C1 segment of cervical spinal cord (tissue), 14 donors: ENCODE results near the gene P4HB.

Experiments
- DNase-seq, 14 donors: peaks; one replicate each; lab custom pipeline; 2025; lab: John Stamatoyannopoulos, UW

Gene P4HB

DNA sequence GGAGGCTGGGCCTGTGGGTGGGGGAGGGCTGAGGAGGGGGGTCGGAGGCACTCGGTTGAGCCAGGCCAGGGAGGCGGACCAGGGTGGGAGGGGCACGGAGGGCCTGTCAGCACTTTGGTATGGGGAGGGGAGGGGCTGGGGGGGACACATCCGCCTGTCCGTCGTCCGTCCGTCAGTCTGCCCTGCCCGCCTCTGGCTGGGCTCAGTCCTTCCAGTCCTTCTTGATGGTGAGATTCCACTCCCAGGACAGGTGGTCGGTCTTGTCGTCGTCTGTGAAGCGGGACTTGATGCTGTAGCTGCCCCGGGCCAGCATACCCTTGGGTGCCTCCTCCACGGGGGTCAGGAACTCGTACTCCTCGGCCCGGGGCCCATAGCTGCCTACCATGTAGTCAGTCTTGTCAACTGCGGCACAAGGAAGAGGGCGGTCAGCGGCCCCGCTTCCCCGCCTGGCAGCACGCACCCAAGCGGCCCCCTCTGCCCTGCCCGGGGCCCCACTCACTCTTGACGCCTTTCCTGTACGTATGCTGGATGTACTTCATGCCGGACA is 8.4 kb upstream of the P4HB start:
- DNase-seq = no peak

DNA sequence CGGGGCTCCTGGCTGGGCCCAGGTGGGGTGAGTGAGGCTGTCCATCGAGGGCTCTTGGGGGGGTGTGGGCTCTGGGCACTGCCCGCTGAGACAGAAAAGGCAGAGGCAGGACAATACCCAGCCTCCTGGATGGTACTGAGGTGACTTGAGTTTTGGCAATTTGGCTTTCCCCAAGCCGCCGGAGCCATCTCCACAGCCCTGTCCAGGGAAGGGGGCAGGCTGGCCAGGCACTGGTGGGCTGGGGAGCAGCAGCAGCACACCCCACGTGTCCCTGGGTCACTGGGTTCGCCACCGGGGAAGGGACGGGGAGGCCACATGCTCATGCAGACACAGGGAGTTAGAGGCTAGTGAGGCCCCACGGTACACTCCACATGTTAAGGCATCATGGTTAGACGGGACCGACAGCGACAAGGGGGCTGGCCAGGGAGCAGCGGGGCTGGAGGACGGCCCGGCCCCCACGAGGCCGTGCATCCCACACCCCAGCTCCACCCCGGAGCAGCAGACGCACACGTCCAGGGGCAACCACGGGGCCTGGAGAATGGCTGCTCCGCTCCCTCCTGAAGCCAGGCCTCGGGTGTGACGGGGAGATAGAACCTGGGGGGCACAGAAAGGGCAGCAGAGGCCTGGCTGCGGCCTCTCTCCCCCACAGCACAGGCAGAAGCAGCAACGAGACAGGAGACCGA is 7.8 kb upstream of the P4HB start:
- no peak for DNase-seq

DNA sequence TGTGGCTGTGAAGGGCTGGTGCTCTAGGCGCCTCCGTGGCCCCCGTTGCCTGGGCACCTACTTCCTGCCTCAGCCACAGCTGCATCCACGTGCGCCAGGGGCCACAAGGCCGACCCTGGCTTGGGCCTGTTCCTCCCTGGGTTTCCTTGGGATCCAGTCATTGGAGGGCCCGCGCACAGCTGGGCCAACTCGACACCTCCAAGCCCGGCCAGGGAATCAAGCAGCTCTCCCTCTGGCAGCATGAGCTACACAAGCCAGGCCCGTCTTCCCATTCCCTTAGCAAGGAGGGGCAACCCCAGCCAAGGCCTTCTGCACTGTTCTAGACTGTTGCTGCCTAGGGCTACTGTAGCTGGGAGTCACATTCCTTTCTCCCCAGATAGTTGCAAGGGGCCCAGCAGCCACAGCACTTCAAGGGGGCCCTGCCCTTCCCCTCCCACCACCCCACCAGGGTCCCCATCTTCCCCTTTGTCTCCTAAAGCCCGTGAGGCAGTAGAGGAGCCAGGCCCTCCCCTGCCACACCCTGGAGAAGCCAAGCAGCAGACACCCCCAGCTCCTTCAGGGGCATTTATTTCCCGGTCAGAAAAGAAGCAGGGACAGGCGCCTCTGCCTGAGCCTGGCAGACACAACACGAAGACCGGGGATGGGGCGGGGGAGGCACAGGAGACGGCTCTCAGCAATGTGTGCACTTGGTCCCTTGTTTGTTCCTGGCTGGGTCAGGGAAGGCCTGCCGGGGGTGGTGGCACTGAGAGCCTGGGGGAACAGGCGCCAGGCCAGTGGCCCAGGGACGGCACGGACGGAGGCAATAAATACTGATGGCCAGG is 7.0 kb upstream of the P4HB start:
- DNase-seq = peak in 1 of 14 donors; percentile 13

DNA sequence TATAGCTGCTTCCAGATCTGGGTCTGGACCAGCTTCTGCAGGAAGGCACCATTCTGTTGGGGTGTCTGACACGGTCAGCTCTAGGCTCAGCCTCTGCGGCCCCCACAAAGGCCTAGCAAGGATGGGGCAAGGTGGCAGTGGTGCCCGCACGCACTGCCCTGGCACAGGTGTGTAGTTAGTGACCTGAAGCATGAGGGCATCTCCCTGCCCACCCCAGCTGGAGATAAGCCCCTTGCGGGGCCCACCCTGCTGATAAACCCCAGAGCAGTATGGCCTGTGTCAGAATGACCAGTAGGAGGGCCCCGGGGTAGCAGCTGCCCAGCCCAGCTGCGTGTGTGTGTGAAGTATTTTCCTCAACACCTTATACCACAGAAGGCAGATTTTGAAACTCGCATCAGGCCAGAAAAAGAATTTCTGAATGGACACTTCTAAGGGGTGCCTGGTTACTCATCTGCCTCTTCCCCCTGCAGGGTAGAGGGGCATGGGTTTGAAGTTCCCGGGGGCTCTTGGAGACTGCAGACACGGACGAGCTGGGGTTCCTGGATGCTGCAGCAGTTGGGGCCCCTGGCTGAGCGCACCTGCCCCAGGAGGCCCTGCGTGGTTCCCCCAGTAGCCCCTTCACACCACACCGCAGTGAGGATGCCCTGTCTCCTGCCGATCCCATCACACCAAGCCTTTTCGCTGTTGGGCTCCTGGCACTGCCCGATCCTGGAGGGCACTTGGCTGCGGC is 6.3 kb upstream of the P4HB start:
- DNase-seq = no peak

DNA sequence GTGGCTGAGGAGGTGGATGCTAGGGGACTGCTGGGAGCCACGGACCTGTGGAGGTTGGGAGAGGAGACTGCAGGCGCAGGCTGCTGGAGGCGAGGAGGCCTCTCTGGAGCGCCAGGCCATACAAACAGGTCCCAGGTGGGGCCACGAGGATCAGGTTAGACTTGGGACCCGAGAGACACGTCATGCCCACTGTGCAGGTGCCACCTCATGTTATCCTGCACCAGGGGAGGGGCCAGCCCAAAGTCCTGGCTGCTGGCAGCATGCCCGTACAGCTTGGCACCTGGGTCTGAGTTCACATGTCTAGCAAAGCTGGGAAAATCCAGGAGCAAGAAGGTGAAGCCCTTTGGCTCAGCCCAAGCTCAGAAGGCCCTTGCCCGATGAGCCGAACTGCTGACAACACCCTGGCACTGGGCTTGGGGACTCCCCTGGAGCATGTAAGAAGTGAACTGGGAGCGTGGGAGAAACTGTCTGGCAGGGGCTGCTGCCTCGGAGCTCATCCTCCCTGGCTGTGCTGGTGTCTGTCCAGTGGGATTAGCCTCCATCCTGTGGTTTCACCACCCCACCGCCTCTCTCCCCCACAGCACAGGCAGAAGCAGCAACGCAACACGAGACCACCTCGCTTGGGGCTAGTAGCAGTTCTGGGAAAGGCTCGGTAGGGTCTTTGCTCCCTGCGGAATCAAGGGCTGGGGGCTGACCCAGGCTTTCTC is 5.6 kb upstream of the P4HB start:
- DNase-seq = no peak

DNA sequence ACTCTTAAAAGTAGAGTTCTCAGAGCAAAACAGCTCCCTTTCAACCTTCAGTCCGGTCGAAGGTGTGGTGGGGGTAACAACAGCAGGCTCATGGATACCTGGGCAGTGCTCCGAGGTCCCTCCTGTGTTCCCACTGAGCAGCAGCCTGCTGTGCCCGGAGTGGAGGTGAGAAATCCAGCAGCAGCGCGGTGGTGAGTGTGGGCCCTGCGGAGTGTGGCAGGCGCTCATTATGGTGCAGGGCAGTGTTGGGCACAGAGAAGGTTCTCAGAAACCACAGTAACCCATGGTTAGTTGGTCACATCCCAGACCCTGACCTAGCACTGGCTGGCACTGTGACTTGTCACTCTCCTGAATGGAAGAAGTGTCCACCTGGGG is 5.0 kb upstream of the P4HB start:
- no peak for DNase-seq

DNA sequence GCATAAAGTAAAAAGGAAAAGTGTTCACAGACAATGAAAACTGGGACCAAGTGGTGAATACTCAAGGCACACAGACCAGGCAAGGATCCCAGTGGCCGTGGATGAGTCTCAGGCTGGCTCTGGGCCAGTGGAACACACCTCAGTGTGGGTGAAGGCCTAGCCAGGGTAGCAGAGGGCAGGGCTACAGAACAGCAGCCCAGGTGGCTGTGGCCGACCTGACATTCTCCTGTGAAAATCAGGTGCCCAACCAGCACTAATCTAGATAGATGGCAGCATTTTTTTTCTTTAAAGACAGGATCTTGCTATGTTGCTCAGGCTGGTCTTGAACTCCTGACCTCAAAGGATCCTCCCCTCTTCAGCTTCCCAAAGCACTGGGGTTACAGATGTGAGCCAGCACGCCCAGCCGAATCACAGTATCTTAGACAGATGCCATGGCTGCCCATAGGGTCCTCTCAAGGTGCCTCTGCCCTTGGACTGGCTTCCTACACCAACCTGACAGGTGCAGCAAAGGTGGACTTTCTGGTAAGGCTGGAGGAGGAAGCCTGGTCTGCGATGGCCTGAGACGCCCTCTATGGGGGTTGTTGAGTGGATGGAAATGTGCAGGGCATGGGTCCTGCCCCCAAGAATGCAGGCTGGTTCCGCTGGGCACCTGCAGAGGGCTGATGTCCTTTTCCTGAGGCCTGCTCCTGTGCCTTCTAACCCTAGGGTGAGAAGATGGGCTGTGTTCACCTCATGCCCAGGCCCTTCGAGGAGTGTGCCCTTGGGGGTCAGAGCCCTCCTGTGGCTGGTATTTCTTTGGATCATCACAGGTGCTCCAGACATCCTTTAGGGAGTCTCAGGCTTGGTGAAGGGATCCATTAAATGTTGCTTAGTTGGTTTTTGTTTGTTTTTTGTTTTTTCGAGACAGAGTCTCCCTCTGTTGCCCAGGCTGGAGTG is 3.8 kb upstream of the P4HB start:
- DNase-seq = no peak

DNA sequence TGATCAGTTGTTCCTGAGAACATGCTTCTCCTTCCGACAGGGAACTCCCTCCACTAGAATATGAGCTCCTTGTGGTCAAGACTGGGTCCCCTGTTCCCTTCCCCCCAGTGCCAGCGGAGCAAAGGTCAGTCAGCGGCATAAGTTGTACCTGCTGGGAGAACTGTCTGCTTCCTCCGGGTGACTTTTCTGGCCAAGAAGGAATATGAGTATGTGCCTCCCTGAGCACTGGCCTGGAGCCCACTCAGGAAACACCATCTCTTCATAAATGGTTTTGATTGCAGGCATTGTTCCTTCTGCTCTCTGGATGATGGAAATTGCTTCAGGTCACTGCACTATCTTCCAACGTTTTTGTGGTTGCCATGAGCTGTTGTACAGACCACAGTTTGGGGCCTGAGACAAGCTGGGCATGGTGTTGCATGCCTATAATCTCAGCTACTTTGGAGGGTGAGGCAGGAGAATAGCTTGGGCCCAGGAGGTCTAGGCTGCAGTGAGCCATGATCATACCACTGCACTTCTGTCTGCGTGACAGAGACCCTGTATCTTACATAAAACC is 2.9 kb upstream of the P4HB start:
- DNase-seq = no peak

DNA sequence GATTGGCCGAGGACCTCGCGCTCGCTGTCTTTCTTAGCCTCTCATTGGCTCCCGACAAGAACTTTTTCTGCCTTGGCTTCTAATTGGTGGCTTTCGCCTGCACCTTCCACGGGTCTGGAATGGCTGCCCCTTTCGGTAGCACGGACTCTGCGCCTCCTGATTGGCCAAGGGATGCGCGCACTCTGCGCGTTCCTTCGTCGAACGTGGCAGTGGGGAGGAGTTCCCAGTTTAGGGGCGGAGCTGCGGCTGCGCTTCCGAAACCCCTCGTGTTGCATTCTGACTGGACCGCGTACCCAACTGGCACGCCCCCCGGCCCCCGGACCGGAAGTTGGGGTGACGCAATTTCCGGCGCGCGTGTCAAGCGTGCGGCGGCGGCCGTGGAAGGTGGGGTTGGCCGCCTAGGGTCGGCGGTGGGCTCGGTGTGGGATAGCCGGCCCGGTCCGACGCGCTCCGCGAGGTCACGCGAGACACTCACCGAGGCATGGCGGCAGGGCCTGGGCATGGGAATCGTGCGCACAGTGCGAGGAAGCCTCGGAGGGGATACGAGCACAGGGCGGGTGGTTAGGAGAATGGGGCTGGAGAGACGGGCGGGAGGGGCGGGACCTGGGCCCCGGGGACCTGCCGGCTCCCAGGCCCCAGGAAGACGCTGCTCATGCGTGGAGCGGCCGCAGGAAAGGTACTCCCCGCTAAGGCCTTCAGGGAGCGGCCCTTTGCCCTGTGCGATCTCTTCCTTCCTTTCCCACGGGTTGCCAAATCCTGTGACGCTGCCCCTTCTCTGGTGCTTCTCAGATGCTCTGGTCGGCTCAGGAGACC is 627 bp upstream of the P4HB start:
- DNase-seq = peak; percentile 96 to 100 (median 100)

DNA sequence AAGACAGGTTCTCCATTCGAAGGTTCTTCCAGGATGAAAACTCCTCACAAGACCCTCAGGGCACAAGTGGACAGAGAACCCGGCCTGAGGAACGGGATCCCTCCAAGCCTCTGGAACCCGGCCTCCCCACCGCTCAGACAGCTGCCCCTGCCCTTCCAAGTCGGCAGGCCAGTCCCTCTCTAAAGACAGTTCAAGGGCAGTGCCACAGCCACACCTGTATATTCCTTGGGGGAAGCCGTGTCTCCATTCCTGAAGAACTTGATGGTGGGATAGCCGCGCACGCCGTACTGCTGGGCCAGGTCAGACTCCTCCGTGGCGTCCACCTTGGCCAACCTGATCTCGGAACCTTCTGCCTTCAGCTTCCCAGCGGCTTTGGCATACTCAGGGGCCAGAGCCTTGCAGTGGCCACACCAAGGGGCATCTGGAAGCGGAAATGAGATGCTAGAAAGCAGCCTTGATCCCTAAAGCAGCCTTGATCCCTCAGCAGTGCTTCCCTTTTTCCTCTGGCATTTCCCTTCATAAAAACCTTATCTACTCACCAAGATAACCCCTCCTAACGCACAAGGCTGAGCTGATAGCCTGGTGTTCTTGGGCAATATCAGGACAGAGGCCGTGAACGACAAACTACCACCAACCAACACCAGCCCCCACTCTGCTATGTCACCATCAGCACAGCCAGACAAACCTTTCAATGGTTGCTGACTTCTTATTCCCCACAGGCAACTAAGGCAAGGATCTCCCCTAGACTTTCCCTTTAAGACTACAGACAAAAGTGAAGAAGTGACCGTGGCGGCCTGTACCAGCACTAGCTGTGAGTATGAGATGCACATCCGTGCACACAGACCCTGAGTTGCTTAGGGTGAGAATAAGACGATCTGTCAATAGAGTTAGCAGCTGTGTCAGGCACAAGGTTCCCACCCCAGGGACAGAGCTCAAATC is 1.1 kb downstream of the P4HB start:
- no peak for DNase-seq

DNA sequence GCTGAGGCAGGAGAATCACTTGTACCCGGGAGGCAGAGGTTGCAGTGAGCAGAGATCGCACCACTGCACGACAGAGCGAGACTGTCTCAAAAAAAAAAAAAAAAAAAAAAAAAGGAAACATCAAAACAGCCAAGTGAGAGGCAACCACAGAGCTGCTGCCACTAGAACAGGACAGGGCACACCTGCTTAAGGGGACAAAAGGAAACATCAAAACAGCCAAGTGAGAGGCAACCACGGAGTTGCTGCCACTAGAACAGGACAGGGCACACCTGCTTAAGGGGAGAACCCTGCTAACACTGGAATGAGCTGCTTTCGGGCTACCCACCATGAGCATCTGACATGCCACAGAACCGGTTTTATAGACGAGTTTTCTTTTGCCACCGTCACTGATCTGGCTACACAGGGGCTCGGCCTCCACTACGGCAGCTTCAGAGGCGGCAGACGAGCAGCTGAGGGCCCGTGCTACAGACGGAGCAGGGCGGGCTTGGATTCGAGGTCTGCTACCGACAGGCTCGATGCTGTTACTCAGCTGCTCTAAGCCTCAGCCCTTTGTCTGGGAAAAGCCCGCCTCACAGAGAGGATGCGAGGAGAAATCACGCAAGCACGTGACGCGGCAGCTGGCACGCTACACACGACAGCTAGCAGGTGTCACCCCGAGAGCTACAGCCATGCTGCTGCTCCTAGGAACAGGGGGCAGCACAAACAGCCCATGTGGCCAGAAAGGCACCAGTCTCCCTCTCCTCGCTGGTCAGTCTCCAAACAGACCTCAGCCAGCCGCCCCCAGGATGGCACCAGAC is 2.0 kb downstream of the P4HB start:
- no peak for DNase-seq

DNA sequence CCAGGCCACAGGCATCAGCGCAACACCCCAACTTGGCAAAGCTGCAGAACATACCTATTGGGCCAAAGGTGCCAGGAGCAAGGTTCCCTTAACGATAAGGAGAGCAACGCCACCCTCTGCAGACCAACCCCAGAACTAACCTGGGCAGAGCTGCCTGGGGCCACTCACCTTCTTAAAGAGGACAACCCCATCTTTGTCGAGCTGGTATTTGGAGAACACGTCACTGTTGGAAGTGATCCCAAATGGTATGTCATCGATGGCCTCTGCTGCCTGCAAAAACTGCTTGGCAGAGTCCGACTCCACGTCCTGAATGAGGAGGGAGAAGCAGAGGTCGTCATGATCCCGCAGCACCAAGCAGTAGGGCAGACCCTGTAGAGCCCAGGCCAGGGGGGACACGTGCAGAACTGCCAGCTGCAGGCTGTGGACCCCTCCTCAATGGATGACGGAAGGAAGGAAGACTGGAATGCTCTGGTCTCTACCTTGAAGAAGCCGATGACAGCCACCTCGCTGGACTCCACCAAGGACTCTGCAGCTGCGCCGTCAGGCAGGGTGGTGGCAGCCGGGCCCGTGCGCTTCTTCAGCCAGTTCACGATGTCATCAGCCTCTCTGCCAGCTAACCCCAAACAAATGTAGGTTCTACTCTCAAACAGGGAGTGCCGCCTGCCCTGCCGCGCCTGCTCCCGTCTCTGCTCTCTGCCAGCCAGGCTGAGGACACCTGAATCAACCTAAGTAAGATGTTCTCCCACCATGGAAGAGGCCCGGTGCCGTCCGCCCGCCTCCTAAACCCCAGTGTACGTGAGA is 5.2 kb downstream of the P4HB start:
- DNase-seq = peak in 1 of 14 donors; percentile 45

DNA sequence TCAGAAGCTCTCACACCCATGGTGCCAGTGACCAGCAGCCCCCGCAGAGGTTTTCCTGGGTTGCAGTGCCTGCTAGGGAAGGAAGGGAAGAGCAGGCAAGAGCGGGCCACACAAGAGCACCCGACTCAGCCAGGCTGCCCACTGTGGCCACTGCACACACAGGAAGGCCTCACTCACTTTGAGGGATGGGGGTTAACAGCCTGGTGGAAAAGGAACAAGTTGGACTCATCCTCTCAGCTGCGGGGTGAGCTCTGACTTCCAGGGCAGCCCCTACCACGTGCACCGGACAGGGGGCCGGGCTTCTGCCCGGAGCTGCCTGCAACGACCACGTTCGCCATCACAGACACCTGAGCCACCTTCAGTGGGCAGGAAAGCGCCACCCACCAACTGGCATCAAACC is 8.1 kb downstream of the P4HB start:
- no peak for DNase-seq

DNA sequence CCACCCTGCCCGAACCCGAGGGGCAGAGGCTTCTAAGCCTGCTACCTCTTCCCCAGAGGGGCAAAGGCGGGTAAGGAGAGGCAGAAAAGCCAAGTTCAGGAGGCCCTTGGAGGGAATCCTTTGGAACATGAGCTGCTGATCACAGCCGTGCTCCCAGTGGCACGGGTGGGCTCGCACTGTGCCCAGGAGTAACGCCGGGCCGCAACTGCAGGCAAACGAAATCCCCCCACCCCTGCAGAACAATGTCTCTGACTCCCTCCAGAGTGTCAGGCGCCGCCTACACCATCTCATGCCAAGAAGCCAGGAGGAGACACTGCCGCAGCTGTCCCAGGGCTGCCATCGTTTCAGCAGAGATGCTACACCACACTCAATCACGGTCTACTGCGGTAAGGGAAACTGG is 8.9 kb downstream of the P4HB start:
- no peak for DNase-seq

DNA sequence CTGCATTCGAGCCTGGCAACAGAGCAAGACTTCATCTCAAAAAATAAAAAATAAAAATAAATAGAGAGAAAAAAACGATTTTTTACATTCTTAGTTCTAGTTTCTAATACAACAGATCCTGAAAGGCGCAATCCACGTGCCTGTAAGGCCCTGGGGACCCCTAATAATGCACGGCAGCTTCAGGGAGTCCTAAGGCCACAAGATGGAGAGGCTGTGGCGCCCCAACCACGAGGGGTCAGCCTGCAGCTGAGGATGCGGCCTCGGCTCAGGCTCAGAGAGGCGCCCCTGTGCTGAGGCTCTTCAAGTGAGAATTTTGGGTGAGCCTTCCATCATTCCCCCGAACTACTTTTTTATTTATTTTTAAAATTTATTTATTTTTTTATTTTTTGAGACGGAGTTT is 10.9 kb downstream of the P4HB start:
- no peak for DNase-seq
